ENCODE results near the gene NUP153.
"Not testable (repeated sequence)": the region's sequence is repeated elsewhere in the genome, so short reads cannot be mapped to it uniquely, and the experiment has no call there.

Gene NUP153

DNA sequence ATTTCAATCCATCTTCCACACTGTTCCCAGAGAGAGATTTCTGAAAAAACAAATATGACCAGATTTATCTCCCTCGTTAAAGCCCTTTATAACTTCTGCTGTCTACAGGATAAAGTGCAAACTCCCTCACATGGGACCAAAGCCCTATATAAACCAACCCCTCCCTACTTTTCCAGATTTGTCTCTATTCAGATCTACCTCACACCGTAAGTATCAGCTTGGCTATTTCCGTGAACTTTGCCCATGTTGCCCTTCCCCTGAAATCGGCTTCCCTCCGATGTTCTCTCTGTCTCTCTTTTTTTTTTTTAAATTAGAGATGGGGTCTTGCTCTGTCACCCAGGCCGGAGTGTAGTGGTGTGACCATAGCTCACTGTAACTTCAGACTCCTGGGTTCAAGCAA is 118.7 kb downstream of the NUP153 start:
- no peak for DNase-seq (ENCODE audit: low read depth)
- H3K4me3 ChIP-seq (ENCODE audit: control insufficient read depth, low read depth, low read length) = no peak overlapping the region
- TF ChIP-seq, protein P1, sequence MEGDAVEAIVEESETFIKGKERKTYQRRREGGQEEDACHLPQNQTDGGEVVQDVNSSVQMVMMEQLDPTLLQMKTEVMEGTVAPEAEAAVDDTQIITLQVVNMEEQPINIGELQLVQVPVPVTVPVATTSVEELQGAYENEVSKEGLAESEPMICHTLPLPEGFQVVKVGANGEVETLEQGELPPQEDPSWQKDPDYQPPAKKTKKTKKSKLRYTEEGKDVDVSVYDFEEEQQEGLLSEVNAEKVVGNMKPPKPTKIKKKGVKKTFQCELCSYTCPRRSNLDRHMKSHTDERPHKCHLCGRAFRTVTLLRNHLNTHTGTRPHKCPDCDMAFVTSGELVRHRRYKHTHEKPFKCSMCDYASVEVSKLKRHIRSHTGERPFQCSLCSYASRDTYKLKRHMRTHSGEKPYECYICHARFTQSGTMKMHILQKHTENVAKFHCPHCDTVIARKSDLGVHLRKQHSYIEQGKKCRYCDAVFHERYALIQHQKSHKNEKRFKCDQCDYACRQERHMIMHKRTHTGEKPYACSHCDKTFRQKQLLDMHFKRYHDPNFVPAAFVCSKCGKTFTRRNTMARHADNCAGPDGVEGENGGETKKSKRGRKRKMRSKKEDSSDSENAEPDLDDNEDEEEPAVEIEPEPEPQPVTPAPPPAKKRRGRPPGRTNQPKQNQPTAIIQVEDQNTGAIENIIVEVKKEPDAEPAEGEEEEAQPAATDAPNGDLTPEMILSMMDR (conservative IDR thresholded peaks at IDR 0.05; ENCODE audit: control insufficient read depth, insufficient read depth, low read depth, low read length) = no peak

DNA sequence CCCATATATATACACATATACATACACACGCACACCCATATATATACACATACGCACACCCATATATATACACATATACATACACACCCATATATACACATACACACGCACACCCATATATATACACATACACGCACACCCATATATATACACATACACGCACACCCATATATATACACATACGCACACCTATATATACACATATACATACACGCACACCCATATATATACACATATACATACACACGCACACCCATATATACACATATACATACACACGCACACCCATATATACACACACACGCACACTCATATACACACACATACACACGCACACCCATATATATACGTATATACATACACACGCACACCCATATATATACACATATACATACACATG is 120.1 kb downstream of the NUP153 start:
- H3K4me3 ChIP-seq (ENCODE audit: control insufficient read depth, low read depth, low read length); DNase-seq (ENCODE audit: low read depth): not testable (repeated sequence)

DNA sequence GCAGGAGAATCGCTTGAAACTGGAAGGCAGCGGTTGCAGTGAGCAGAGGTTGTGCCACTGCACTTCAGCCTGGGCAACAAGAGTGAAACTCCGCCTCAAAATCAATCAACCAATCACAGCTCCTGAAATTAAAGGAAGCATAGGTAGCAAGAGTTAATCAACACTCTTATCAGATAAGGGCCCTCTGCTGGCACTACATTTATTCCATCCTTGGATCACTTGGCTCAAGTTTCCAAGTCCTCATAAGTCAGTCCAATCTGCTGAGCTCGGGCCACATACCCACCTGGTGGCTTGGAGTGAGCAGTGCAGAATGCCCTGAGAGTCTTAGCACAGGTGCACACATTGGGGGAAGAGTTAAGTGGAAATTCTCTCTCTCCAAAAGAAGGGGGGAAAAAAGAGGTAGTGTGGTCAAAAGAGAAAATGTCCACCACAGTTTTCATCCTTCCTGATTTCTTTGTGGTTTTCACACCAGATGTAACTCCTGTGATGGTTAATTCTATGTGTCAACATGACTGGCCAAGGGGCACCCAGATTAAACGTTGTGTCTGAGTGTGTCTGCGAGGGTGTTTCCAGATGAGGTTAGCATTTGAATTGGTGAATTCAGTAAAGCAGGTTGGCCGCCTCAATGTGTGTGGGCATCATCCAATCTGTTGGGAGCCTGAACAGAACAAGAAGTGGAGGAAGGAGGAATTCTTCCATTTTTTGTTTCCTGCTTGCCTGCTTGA is 120.8 kb downstream of the NUP153 start:
- no peak overlapping the region for H3K4me3 ChIP-seq (ENCODE audit: control insufficient read depth, low read depth, low read length)
- no peak for DNase-seq (ENCODE audit: low read depth)
- TF ChIP-seq, protein P1 (conservative IDR thresholded peaks at IDR 0.05; ENCODE audit: control insufficient read depth, insufficient read depth, low read depth, low read length) = no peak

DNA sequence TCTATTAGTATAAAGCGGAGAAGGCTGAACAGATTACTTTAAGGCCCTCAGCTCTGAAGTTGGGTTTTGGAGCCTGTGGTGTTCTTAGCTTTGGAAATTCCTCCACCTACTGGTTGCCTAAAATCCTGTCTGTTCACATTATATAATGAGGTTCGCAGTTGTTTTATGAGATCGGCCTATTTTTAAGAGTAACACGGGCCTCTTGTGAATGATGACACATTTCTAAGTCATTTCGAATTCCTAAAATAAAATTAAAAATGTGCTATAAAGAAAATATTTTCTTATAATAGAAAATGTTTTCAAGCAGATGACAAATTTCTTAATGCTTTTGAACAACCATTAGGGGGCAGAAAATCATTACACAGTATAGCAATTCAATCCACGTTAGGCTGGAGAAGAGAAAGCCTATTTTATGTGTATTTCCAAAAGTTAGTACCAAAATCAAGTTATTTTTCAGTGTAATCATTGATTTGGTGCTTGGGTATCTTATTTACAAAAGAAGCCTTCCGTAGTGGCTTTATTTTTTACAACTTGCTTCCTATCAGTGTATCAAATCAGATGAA is 122.4 kb downstream of the NUP153 start:
- peak; percentile 80 for DNase-seq (ENCODE audit: low read depth)
- TF ChIP-seq, protein P1 (conservative IDR thresholded peaks at IDR 0.05; ENCODE audit: control insufficient read depth, insufficient read depth, low read depth, low read length) = peak; percentile 69
- H3K4me3 ChIP-seq (ENCODE audit: control insufficient read depth, low read depth, low read length) = no peak overlapping the region

DNA sequence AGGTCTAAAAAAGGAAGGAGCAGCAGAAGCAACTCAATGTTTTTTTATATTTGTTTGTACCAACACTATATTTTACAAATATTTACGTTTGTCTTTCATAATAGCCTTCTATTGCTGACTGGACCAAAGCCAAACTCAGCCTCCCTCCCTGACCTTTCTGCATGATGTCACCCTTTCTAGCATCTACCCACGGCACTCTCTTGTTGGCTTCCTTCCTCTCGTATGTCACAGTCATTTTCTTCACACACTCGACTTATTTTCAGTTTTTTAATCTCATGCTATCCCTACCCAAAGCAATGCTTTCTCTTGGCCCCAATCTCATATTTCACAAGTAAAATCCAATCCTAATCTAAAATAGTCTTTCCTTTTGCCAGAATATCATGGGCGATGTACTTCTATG is 122.9 kb downstream of the NUP153 start:
- H3K4me3 ChIP-seq (ENCODE audit: control insufficient read depth, low read depth, low read length) = no peak overlapping the region

DNA sequence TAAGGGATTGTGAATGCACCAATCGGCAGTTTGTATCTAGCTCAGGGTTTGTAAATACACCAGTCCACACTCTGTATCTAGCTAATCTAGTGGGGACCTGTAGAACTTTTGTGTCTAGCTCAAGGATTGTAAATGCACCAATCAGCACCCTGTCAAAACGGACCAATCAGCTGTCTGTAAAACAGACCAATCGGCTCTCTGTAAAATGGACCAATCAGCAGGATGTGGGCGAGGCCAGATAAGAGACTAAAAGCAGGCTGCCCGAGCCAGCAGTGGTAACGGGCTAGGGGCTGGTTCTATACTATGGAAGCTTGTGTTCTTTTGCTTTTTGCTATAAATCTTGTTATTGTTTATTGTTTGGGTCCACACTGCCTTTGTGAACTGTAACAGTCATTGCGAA is 125.4 kb downstream of the NUP153 start:
- not testable (repeated sequence) for DNase-seq (ENCODE audit: low read depth); H3K4me3 ChIP-seq (ENCODE audit: control insufficient read depth, low read depth, low read length)

More for the DNA sequence above, 122.9 kb downstream of the NUP153 start:
- DNase-seq (ENCODE audit: low read depth) = peak; percentile 53
- TF ChIP-seq, protein P1 (conservative IDR thresholded peaks at IDR 0.05; ENCODE audit: control insufficient read depth, insufficient read depth, low read depth, low read length) = no peak

DNA sequence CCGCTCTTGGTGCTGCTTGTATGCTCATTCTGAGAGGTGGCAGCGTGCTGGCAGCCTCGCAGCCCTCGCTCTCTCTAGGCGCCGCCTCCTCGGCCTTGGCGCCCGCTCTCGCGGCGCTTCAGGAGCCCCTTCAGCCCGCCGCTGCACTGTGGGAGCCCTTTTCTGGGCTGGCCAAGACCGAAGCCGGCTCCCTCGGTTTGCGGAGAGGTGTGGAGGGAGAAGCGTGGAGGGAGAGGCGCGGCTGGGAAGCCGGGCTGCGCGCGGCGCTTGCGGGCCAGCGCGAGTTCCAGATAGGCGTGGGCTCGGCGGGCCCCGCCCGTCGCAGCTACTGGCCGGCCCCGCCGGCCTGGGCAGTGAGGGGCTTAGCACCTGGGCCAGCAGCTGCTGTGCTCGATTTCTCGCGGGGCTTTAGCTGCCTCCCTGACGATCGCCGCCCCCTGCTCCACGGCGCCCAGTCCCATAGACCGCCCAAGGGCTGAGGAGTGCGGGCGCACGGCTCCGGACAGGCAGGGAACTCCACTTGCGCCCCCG is 126.1 kb downstream of the NUP153 start:
- TF ChIP-seq, protein P1 (conservative IDR thresholded peaks at IDR 0.05; ENCODE audit: control insufficient read depth, insufficient read depth, low read depth, low read length) = no peak
- peak overlapping the region; percentile 61 for H3K4me3 ChIP-seq (ENCODE audit: control insufficient read depth, low read depth, low read length)
- DNase-seq (ENCODE audit: low read depth) = peak; percentile 36

Data from fibroblast of mammary gland (primary cell).